ENCODE measurements around the gene BMS1. TPM values are rescaled to one million over a fixed set of nuclear protein-coding genes. Genes with fewer than 3 reads are reported as not detected.
A peak's percentile ranks its signal among the peaks of the same experiment; 100 is the strongest.

The BMS1 gene
- polyA plus RNA-seq, 1 of the 3 experiments (the other 2 are of a cell fraction): 4.9 TPM

GRCh38 chr10:42768581-42769152, 13.9 kb upstream of the BMS1 start:
- Histone ChIP-seq H3K4me1 (ENCODE audit: control insufficient read depth in 1 of 2, insufficient read depth in 2 of 2, low read depth in 1 of 2, low read length in 1 of 2) (peaks cover 0 to 3% of the 10 kb centered on the region in 2 experiments; a peak in 1 of 4 replicates), H3K79me2 (ENCODE audit: insufficient read depth) (no peaks in the 10 kb centered on the region), H2AFZ (ENCODE audit: low read depth) (no peak overlapping the region), H3K9me3 (no peaks in the 10 kb centered on the region), H3K4me2 (no peak overlapping the region), H4K20me1 (ENCODE audit: insufficient read depth) (no peaks in the 10 kb centered on the region), H3K9me2 (no peaks in the 10 kb centered on the region), H3F3A (replicated peaks; ENCODE audit: insufficient read depth) (no peaks in the 10 kb centered on the region), H3K27me3 (ENCODE audit: insufficient read depth) (peaks cover 24% of the 10 kb centered on the region), H3K36me3 (replicated peaks in 1 of 2; ENCODE audit: control insufficient read depth in 1 of 2, insufficient read depth in 2 of 2, low read length in 1 of 2) (no peaks in the 10 kb centered on the region), H3K27ac (ENCODE audit: low read depth in 2 of 2, low read length in 1 of 2) (no peak overlapping the region), H3K9ac (no peak overlapping the region), H3K4me3 (ENCODE audit: low read depth in 2 of 2, low read length in 1 of 2) (no peak overlapping the region)
- POLR2A ChIA-PET: interaction anchor here (0.8 kb wide), 1 partner anchor 14 kb away, joined by 4 read pairs; the partner anchor contains the start of gene BMS1
- no peak for TF ChIP-seq FOXJ3 (CRISPR knock-in tag; IDR thresholded peaks at IDR 0.05)
- no peak for TF ChIP-seq CHD2 (IDR thresholded peaks at IDR 0.05; ENCODE audit: low read length, partially characterized antibody)
- TF ChIP-seq GATA2 (CRISPR knock-in tag; IDR thresholded peaks at IDR 0.05): no peak
- TF ChIP-seq POLR2AphosphoS5 (IDR thresholded peaks at IDR 0.05; ENCODE audit: low read depth, low read length): no peak
- TF ChIP-seq RFX5 (IDR thresholded peaks at IDR 0.05; ENCODE audit: low read length): no peak
- TF ChIP-seq IRF3 (IDR thresholded peaks at IDR 0.05; ENCODE audit: low read depth, low read length): no peak
- TF ChIP-seq TCF12 (IDR thresholded peaks at IDR 0.05): no peak
- no peak for TF ChIP-seq YY1 (IDR thresholded peaks at IDR 0.05; ENCODE audit: low read depth)
- no peak for TF ChIP-seq ZBTB33 (IDR thresholded peaks at IDR 0.05; ENCODE audit: borderline replicate concordance, low read depth)
- no peak for TF ChIP-seq JUND (IDR thresholded peaks at IDR 0.05)
- no peak for TF ChIP-seq FOXM1 (IDR thresholded peaks at IDR 0.05; ENCODE audit: low read depth)
- no peak for TF ChIP-seq USF2 (IDR thresholded peaks at IDR 0.05; ENCODE audit: borderline replicate concordance, low read depth, low read length)
- no peak for TF ChIP-seq MXI1 (IDR thresholded peaks at IDR 0.05; ENCODE audit: low read depth, low read length)
- 76% methylated on average over 13 of the region's 18 CpGs for WGBS (ENCODE audit: low lambda C conversion rate)
- no peak for DNase-seq
- CTCF ChIA-PET: interaction anchor here (4.0 kb wide), 1 partner anchor 16 kb away, joined by 21 read pairs; no protein-coding TSS in a partner anchor

GRCh38 chr10:42769173-42769572, 13.4 kb upstream of the BMS1 start:
- H3K4me1 ChIP-seq (ENCODE audit: control insufficient read depth in 1 of 2, insufficient read depth in 2 of 2, low read depth in 1 of 2, low read length in 1 of 2): peaks cover 0 to 3% of the 10 kb centered on the region in 2 experiments; a peak in 1 of 4 replicates
- no peaks in the 10 kb centered on the region for H3K79me2 ChIP-seq (ENCODE audit: insufficient read depth)
- WGBS (ENCODE audit: low lambda C conversion rate): 53% methylated on average over 4 of the region's 10 CpGs
- H3K9me2 ChIP-seq: no peaks in the 10 kb centered on the region
- DNase-seq: no peak
- H3K9ac ChIP-seq: no peak overlapping the region
- H3K4me3 ChIP-seq (ENCODE audit: low read depth in 2 of 2, low read length in 1 of 2): peak overlapping the region in 1 of 2 experiments; percentile 52; a peak in 1 of 4 replicates
- no peaks in the 10 kb centered on the region for H3K36me3 ChIP-seq (replicated peaks in 1 of 2; ENCODE audit: control insufficient read depth in 1 of 2, insufficient read depth in 2 of 2, low read length in 1 of 2)
- POLR2A ChIA-PET: interaction anchor here (0.8 kb wide), 1 partner anchor 13 kb away, joined by 4 read pairs; the partner anchor contains the start of gene BMS1
- no peak overlapping the region for H3K27ac ChIP-seq (ENCODE audit: low read depth in 2 of 2, low read length in 1 of 2)
- no peaks in the 10 kb centered on the region for H4K20me1 ChIP-seq (ENCODE audit: insufficient read depth)
- H3K4me2 ChIP-seq: peak overlapping the region; percentile 72; the same call in 1 of the 2 replicates
- no peak overlapping the region for H2AFZ ChIP-seq (ENCODE audit: low read depth)
- H3F3A ChIP-seq (replicated peaks; ENCODE audit: insufficient read depth): no peaks in the 10 kb centered on the region
- H3K9me3 ChIP-seq: no peaks in the 10 kb centered on the region
- peaks cover 19% of the 10 kb centered on the region for H3K27me3 ChIP-seq (ENCODE audit: insufficient read depth)
- CTCF ChIA-PET: interaction anchor here (4.0 kb wide), 1 partner anchor 16 kb away, joined by 21 read pairs; no protein-coding TSS in a partner anchor
- TF ChIP-seq RAD21 (IDR thresholded peaks at IDR 0.05; ENCODE audit: low read length): no peak
- TF ChIP-seq PBX3 (IDR thresholded peaks at IDR 0.05): no peak
- no peak for TF ChIP-seq SIN3A (IDR thresholded peaks at IDR 0.05; ENCODE audit: borderline replicate concordance, low read depth, low read length)
- no peak for TF ChIP-seq GATA2 (CRISPR knock-in tag; IDR thresholded peaks at IDR 0.05)
- TF ChIP-seq CHD2 (IDR thresholded peaks at IDR 0.05; ENCODE audit: low read length, partially characterized antibody): no peak
- TF ChIP-seq FOXM1 (IDR thresholded peaks at IDR 0.05; ENCODE audit: low read depth): no peak
- no peak for TF ChIP-seq ZBTB33 (IDR thresholded peaks at IDR 0.05; ENCODE audit: borderline replicate concordance, low read depth)
- TF ChIP-seq MEF2A (IDR thresholded peaks at IDR 0.05; ENCODE audit: borderline replicate concordance, low read depth): no peak
- no peak for TF ChIP-seq SMC3 (IDR thresholded peaks at IDR 0.05; ENCODE audit: low read depth, low read length)
- no peak for TF ChIP-seq EP300 (IDR thresholded peaks at IDR 0.05; ENCODE audit: borderline replicate concordance in 1 of 2, low read depth in 1 of 2, low read length in 1 of 2)
- TF ChIP-seq ELF1 (IDR thresholded peaks at IDR 0.05): no peak
- TF ChIP-seq MXI1 (IDR thresholded peaks at IDR 0.05; ENCODE audit: low read depth, low read length): no peak
